Peyer's patch (tissue), 4 donors: ENCODE data around the gene TGFA.

ENCODE experiments used
- CTCF ChIP-seq, 6 experiments: fragments of 450-650 bp in 4 of 6; fragments of 200-600 bp in 2 of 6; sonication (generic) in 1 of 6; IDR thresholded peaks; one replicate each; pipeline ENCODE4 v1.5.1; 2017 to 2019; ENCODE audit warnings: antibody characterized with exemption in 6 of 6, mild to moderate bottlenecking in 3 of 6, moderate library complexity in 1 of 6
- POLR2A ChIP-seq, 2 donors: fragments of 450-650 bp; IDR thresholded peaks; one replicate each; pipeline ENCODE4 v1.5.1; 2017; ENCODE audit warnings: antibody characterized with exemption in 2 of 2, mild to moderate bottlenecking in 2 of 2, moderate library complexity in 2 of 2

- no peak for TF ChIP-seq CTCF (IDR thresholded peaks at IDR 0.05)
- TF ChIP-seq POLR2A (IDR thresholded peaks at IDR 0.05): no peak
Measured at GRCh38 chr2:70574618-70575017, 21.0 kb upstream of the TGFA start.
